WI38 (cell line): ENCODE measurements around the gene ABITRAM.

ENCODE experiments used
- H3K4me3 ChIP-seq: 2 replicates; pipeline ENCODE4 v1.5.1; 2011; ENCODE audit warnings: low read depth, mild to moderate bottlenecking, control low read depth, low read length
- TF ChIP-seq, protein P1 (sequence below): IDR thresholded peaks from 2 replicates; pipeline ENCODE4 v1.5.1; 2012; ENCODE audit warnings: low read depth, mild to moderate bottlenecking, control low read depth, low read length

Gene ABITRAM

DNA sequence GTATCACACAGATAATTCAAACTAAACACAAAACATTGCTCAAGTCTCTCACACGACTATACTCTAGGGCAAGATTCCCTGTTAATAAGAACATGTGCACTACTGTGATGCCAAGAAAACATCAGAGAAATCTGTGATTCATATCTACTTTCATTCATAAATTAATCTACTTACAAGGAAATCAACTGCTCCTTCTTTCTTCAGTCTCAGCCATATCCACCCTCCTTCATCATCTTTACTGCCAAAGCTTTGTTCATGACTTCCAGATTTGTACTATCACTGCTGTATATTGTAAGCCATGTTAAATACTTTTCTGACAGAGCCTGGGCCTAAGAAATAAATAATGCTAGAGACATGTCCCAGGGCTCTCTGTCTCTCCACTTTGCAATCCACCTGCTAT lies 44.0 kb downstream of the ABITRAM start:
- TF ChIP-seq, protein P1, sequence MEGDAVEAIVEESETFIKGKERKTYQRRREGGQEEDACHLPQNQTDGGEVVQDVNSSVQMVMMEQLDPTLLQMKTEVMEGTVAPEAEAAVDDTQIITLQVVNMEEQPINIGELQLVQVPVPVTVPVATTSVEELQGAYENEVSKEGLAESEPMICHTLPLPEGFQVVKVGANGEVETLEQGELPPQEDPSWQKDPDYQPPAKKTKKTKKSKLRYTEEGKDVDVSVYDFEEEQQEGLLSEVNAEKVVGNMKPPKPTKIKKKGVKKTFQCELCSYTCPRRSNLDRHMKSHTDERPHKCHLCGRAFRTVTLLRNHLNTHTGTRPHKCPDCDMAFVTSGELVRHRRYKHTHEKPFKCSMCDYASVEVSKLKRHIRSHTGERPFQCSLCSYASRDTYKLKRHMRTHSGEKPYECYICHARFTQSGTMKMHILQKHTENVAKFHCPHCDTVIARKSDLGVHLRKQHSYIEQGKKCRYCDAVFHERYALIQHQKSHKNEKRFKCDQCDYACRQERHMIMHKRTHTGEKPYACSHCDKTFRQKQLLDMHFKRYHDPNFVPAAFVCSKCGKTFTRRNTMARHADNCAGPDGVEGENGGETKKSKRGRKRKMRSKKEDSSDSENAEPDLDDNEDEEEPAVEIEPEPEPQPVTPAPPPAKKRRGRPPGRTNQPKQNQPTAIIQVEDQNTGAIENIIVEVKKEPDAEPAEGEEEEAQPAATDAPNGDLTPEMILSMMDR, result no peak
- no peak overlapping the region for H3K4me3 ChIP-seq

DNA sequence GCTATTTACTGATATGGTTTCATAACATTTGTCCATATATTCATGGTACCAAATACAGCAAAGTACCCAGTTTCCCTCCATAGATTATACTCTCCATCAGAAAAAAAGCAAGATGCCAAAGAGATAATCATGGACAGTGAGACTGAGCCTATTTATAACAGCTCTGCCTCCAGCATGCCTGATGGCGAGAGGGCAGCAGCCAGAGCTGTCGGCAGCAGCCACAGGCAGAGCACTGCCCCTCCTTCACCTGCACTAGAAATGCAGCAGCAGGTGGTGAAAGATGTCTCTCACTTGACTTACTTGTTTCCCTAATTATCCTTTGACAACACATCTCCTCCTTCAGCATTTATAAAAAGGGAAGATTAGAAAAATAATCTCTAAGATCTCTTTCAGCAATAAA lies 46.7 kb downstream of the ABITRAM start:
- H3K4me3 ChIP-seq, result no peak overlapping the region
- TF ChIP-seq, protein P1, result no peak

DNA sequence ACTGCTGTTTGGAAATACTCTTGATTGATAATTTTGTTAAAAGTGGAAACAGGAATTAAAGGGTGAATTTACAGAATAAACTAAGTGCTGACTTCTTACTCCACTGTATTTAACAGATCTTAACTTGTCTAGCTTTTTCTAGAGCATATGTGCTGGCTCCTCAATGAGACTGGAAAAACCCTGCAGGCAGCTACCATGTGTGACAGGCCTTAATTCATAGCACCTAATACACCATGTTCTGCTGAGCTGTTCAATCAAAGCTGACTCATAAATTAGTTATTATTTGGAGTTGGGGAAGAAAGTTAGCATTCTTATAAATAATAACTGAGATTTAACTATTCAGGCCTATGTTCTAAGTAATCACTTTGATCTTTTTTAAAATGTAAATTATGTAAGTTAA lies 49.7 kb downstream of the ABITRAM start:
- H3K4me3 ChIP-seq, result no peak overlapping the region
- TF ChIP-seq, protein P1, result no peak
